ENCODE results near the gene SEMA3B. TPM values are rescaled to one million over a fixed set of nuclear protein-coding genes. Genes with fewer than 3 reads are reported as not detected.

The SEMA3B gene
- total RNA-seq, 4 donors from 2014 or later, result 2.4 to 13.7 (median 7.0) TPM

DNA sequence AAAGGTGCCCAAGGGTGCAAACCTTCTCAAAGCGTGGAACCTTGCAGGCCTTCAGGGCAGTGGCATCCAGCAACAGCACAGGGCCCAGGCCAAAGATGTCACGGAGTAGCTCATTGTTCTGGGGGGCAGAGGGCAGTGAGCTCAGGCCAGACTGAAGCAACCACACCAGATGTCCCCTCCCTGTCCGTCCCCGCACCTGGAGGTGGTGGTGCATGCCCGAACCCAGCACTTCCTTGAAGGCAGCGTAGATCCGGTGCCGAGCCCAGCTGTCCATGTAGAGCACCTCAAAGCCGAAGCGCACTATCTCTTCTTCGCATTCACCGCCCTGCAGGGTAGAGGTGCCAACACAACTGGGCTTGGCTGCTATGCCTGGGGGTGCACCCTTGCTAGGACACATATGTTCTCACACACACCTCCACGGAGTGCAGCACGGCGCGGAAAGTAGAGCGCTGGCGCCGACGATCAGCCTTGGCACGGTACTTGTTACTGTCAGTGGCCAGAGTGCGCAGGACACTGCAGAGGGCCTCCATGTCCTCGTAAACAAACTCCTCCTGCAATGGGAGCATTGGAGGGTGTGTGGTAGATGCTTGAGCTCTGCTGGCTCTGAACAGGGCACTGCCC lies 19.6 kb downstream of the SEMA3B start:
- TF ChIP-seq, protein P1, sequence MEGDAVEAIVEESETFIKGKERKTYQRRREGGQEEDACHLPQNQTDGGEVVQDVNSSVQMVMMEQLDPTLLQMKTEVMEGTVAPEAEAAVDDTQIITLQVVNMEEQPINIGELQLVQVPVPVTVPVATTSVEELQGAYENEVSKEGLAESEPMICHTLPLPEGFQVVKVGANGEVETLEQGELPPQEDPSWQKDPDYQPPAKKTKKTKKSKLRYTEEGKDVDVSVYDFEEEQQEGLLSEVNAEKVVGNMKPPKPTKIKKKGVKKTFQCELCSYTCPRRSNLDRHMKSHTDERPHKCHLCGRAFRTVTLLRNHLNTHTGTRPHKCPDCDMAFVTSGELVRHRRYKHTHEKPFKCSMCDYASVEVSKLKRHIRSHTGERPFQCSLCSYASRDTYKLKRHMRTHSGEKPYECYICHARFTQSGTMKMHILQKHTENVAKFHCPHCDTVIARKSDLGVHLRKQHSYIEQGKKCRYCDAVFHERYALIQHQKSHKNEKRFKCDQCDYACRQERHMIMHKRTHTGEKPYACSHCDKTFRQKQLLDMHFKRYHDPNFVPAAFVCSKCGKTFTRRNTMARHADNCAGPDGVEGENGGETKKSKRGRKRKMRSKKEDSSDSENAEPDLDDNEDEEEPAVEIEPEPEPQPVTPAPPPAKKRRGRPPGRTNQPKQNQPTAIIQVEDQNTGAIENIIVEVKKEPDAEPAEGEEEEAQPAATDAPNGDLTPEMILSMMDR (IDR thresholded peaks at IDR 0.05; ENCODE audit: low read depth), result no peak

- TF ChIP-seq, protein P1 (IDR thresholded peaks at IDR 0.05; ENCODE audit: low read depth), result no peak
Observed at GRCh38 chr3:50289130-50289529, 20.2 kb downstream of the SEMA3B start.

- TF ChIP-seq, protein P1 (IDR thresholded peaks at IDR 0.05; ENCODE audit: low read depth), result no peak
Observed at GRCh38 chr3:50290161-50290641, 21.3 kb downstream of the SEMA3B start.

- TF ChIP-seq, protein P1 (IDR thresholded peaks at IDR 0.05; ENCODE audit: low read depth), result no peak
Observed at GRCh38 chr3:50292159-50293078, 23.5 kb downstream of the SEMA3B start, which contains the start of gene IFRD2. IFRD2 (minus strand) TSS chr3:50292429; CDS start chr3:50292274, 155 bp downstream.

- TF ChIP-seq, protein P1 (IDR thresholded peaks at IDR 0.05; ENCODE audit: low read depth), result no peak
Observed at GRCh38 chr3:50293079-50293801, 24.3 kb downstream of the SEMA3B start.

- TF ChIP-seq, protein P1 (IDR thresholded peaks at IDR 0.05; ENCODE audit: low read depth), result no peak
Observed at GRCh38 chr3:50294089-50294488, 25.1 kb downstream of the SEMA3B start.
